ENCODE measurements around the gene EBF3. TPM values are rescaled to one million over a fixed set of nuclear protein-coding genes. Genes with fewer than 3 reads are reported as not detected.

EBF3 gene
- total RNA-seq, 1 donor from 2014 or later, result 6.2 TPM

- Histone ChIP-seq H3K4me1 (peaks cover 14% of the 10 kb centered on the region), H3K4me3 (no peak overlapping the region), H3K27ac (replicated peaks) (no peak overlapping the region), H3K27me3 (ENCODE audit: low read depth) (no peaks in the 10 kb centered on the region), H3K36me3 (peaks cover 29% of the 10 kb centered on the region), H3K9me3 (replicated peaks) (peaks cover 11% of the 10 kb centered on the region)
- DNase-seq, result no peak
- TF ChIP-seq, protein P1, sequence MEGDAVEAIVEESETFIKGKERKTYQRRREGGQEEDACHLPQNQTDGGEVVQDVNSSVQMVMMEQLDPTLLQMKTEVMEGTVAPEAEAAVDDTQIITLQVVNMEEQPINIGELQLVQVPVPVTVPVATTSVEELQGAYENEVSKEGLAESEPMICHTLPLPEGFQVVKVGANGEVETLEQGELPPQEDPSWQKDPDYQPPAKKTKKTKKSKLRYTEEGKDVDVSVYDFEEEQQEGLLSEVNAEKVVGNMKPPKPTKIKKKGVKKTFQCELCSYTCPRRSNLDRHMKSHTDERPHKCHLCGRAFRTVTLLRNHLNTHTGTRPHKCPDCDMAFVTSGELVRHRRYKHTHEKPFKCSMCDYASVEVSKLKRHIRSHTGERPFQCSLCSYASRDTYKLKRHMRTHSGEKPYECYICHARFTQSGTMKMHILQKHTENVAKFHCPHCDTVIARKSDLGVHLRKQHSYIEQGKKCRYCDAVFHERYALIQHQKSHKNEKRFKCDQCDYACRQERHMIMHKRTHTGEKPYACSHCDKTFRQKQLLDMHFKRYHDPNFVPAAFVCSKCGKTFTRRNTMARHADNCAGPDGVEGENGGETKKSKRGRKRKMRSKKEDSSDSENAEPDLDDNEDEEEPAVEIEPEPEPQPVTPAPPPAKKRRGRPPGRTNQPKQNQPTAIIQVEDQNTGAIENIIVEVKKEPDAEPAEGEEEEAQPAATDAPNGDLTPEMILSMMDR (IDR thresholded peaks at IDR 0.05; ENCODE audit: borderline replicate concordance), result no peak
- intact Hi-C loops (cut with micrococcal nuclease), result no loop called here
These were observed 109.0 kb downstream of the EBF3 start for GRCh38 chr10:129854796-129855705.

DNA sequence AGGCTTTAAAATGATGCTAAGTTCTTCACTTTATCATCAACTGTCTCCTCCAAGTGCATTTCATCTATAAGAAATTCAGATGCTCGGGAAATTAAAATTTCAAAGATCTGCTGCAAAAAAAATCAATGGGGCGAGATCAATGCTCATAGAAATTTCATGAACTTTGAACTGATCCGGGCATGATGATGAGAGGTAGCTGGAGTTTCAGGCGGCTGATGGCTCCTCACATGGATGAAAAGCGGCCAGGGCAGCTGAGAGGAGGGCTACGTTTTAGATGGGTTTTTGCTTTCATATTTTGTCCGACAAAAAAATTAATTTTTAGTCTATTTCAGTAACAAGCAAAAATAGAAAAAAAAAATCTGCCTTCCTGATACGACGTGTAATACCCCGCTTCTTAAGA, 109.9 kb downstream of the EBF3 start:
- no peak for DNase-seq
- TF ChIP-seq, protein P1 (IDR thresholded peaks at IDR 0.05; ENCODE audit: borderline replicate concordance), result no peak
- Histone ChIP-seq H3K9me3 (replicated peaks) (peaks cover 11% of the 10 kb centered on the region), H3K27me3 (ENCODE audit: low read depth) (no peaks in the 10 kb centered on the region), H3K4me3 (no peak overlapping the region), H3K4me1 (peaks cover 14% of the 10 kb centered on the region), H3K27ac (replicated peaks) (no peak overlapping the region), H3K36me3 (peaks cover 36% of the 10 kb centered on the region)
- intact Hi-C loops (cut with micrococcal nuclease), result no loop called here

GRCh38 chr10:129853562-129853903, 110.5 kb downstream of the EBF3 start:
- Histone ChIP-seq H3K9me3 (replicated peaks) (peaks cover 11% of the 10 kb centered on the region), H3K27me3 (ENCODE audit: low read depth) (no peaks in the 10 kb centered on the region), H3K4me1 (peaks cover 14% of the 10 kb centered on the region), H3K4me3 (no peak overlapping the region), H3K27ac (replicated peaks) (peak overlapping the region; percentile 22), H3K36me3 (peaks cover 31% of the 10 kb centered on the region)
- TF ChIP-seq, protein P1 (IDR thresholded peaks at IDR 0.05; ENCODE audit: borderline replicate concordance), result peak; percentile 52
- no peak for DNase-seq
- intact Hi-C loops (cut with micrococcal nuclease), result no loop called here

DNA sequence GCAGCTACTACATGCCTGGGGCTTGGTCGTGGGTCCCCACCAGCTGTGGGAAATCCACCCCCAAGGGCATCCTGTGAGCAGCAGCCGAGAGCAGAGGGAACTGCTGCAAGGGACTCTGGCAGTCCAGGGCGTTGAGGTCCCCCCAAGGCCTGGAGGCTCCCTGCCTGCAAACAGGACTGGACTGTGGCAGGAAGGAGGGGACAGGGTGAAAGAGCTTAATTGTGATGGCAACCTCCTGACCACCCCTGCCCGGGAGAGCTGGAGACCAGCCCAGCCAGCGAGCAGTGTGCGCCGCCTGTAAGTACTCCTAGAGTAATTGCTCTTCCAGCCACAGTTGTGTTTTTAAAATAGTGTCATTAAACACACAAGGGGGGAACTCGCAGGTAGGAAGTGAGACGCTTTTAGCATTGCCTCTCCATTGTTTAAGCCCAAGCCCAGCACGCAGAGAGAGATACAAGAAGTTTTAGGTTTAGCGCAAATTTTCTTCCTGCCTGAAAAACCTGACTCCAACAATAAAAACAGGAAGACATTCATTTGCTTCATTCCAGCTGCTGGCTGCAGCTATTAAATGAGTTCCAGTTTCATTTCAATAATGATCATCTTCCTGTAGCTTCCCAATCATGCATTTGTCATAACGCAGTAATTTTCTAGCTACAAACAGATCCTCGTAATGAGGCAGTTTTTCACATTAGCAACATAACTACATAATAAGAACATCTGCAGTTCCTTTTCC, 111.1 kb downstream of the EBF3 start:
- Histone ChIP-seq H3K36me3 (peaks cover 28% of the 10 kb centered on the region), H3K27ac (replicated peaks) (peak overlapping the region; percentile 22), H3K4me3 (no peak overlapping the region), H3K4me1 (peaks cover 14% of the 10 kb centered on the region), H3K27me3 (ENCODE audit: low read depth) (no peaks in the 10 kb centered on the region), H3K9me3 (replicated peaks) (peaks cover 11% of the 10 kb centered on the region)
- no peak for DNase-seq
- intact Hi-C loops (cut with micrococcal nuclease), result no loop called here
- TF ChIP-seq, protein P1 (IDR thresholded peaks at IDR 0.05; ENCODE audit: borderline replicate concordance), result no peak

GRCh38 chr10:129851941-129852640, 112.0 kb downstream of the EBF3 start:
- TF ChIP-seq, protein P1 (IDR thresholded peaks at IDR 0.05; ENCODE audit: borderline replicate concordance), result no peak
- H3K27me3 ChIP-seq (ENCODE audit: low read depth), result no peaks in the 10 kb centered on the region
- intact Hi-C loops (cut with micrococcal nuclease), result no loop called here
- peaks cover 14% of the 10 kb centered on the region for H3K4me1 ChIP-seq
- H3K9me3 ChIP-seq (replicated peaks), result peaks cover 11% of the 10 kb centered on the region
- H3K27ac ChIP-seq (replicated peaks), result no peak overlapping the region
- peaks cover 33% of the 10 kb centered on the region for H3K36me3 ChIP-seq
- no peak overlapping the region for H3K4me3 ChIP-seq
- no peak for DNase-seq

Data from left ventricle myocardium inferior (tissue), 1 donor.